Esophagus muscularis mucosa (tissue), 4 donors: ENCODE results near the gene ART3. TPM values are rescaled to one million over a fixed set of nuclear protein-coding genes. Genes with fewer than 3 reads are reported as not detected.

Experiments
- DNase-seq: peaks from one replicate; pipeline ENCODE4 v3.0.0-alpha.2; 2017; ENCODE audit errors: extremely low spot score
- H3K27ac ChIP-seq, 4 donors: fragments of 200-600 bp; sonication (generic); replicated peaks in 1 of 4; 1 replicate in 3 of 4; 2 replicates in 1 of 4; pipeline ENCODE4 v1.5.1; 2016 to 2019; ENCODE audit warnings: mild to moderate bottlenecking in 1 of 4
- H3K27me3 ChIP-seq, 4 donors: fragments of 200-600 bp; sonication (generic); one replicate each; pipeline versions ENCODE4 v1.5.1 to v1.6.0; 2016 to 2019
- H3K36me3 ChIP-seq, 4 donors: fragments of 200-600 bp; sonication (generic); one replicate each; pipeline ENCODE4 v1.5.1; 2016 to 2019
- H3K4me1 ChIP-seq, 4 donors: fragments of 200-600 bp; sonication (generic); one replicate each; pipeline ENCODE4 v1.5.1; 2016 to 2019
- H3K4me3 ChIP-seq, 4 donors: fragments of 200-600 bp; sonication (generic); 1 replicate in 2 of 4; 2 replicates in 2 of 4; pipeline ENCODE4 v1.5.1; 2016 to 2019; ENCODE audit warnings: mild to moderate bottlenecking in 4 of 4, moderate library complexity in 1 of 4
- H3K9me3 ChIP-seq, 4 donors: fragments of 200-600 bp; sonication (generic); 1 replicate in 3 of 4; 2 replicates in 1 of 4; pipeline ENCODE4 v1.5.1; 2016 to 2019
- EP300 ChIP-seq: sonication (generic); formaldehyde crosslinking; IDR thresholded peaks from one replicate; pipeline ENCODE4 v1.6.1; 2017; ENCODE audit warnings: antibody characterized with exemption
- POLR2A ChIP-seq: fragments of 450-650 bp; IDR thresholded peaks from one replicate; pipeline ENCODE4 v1.6.1; 2017; ENCODE audit warnings: antibody characterized with exemption, moderate library complexity, mild to moderate bottlenecking, low read depth
- POLR2AphosphoS5 ChIP-seq, 2 donors: sonication (generic); formaldehyde crosslinking; IDR thresholded peaks; one replicate each; pipeline ENCODE4 v1.6.1; 2017; ENCODE audit warnings: antibody characterized with exemption in 2 of 2
- WGBS: methylation state at CpG from one replicate; pipeline ENCODE4 v1.1.5; 2018; 5-methylcytosine and 5-hydroxymethylcytosine counted together
- intact Hi-C: fragments of 100-400 bp; cut with DNase I; formaldehyde crosslinking; loops from one replicate; pipeline ENCODE4 v1.15.1; 2023
- total RNA-seq, 4 donors: library from RNA; depleted of rRNA; stranded (reverse); fragments of >200 nt; gene quantifications; one replicate each; pipeline versions ENCODE4 v1.1.0 to v1.2.1, GENCODE V29; 2016
- TF ChIP-seq, protein P1 (sequence below), 3 experiments: fragments of 200-600 bp in 2 of 3; fragments of 450-650 bp in 1 of 3; sonication (generic) in 2 of 3; IDR thresholded peaks; one replicate each; pipeline ENCODE4 v1.5.1; 2017 to 2019; ENCODE audit warnings: antibody characterized with exemption in 3 of 3, mild to moderate bottlenecking in 2 of 3, moderate library complexity in 1 of 3

The ART3 gene
- total RNA-seq, 4 donors from 2014 or later, result 5.8 to 17.8 (median 8.9) TPM

DNA sequence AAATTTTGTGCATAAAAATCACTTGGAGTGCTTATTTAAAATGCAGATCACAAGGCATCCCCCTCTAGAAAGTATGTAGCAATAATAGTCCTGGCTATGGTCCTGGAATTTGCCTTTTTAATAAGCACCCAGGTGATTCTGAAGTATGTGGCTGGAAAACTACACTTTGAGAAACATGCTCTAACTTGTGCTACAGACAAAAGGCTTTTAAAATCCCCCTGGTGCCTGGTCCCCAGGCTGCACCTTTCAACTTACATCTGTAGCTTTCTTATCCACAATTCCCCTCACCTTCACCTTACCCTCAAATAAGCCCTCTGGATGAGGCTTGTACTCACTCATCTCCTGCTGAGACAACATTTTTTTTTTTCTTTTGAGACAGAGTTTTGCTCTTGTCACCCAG lies 21.1 kb downstream of the ART3 start:
- Histone ChIP-seq H3K4me1 (peaks cover 0 to 2% (median 0%) of the 10 kb centered on the region in 4 donors), H3K27me3 (no peaks in the 10 kb centered on the region), H3K27ac (no peak overlapping the region), H3K9me3 (no peaks in the 10 kb centered on the region), H3K36me3 (peaks cover 0 to 18% (median 0%) of the 10 kb centered on the region in 4 donors), H3K4me3 (no peak overlapping the region)
- intact Hi-C loops, result no loop called here
- TF ChIP-seq POLR2A (no peak), POLR2AphosphoS5 (IDR thresholded peaks at IDR 0.05) (no peak), EP300 (no peak)
- TF ChIP-seq, protein P1, sequence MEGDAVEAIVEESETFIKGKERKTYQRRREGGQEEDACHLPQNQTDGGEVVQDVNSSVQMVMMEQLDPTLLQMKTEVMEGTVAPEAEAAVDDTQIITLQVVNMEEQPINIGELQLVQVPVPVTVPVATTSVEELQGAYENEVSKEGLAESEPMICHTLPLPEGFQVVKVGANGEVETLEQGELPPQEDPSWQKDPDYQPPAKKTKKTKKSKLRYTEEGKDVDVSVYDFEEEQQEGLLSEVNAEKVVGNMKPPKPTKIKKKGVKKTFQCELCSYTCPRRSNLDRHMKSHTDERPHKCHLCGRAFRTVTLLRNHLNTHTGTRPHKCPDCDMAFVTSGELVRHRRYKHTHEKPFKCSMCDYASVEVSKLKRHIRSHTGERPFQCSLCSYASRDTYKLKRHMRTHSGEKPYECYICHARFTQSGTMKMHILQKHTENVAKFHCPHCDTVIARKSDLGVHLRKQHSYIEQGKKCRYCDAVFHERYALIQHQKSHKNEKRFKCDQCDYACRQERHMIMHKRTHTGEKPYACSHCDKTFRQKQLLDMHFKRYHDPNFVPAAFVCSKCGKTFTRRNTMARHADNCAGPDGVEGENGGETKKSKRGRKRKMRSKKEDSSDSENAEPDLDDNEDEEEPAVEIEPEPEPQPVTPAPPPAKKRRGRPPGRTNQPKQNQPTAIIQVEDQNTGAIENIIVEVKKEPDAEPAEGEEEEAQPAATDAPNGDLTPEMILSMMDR (IDR thresholded peaks at IDR 0.05), result no peak
- no peak for DNase-seq

DNA sequence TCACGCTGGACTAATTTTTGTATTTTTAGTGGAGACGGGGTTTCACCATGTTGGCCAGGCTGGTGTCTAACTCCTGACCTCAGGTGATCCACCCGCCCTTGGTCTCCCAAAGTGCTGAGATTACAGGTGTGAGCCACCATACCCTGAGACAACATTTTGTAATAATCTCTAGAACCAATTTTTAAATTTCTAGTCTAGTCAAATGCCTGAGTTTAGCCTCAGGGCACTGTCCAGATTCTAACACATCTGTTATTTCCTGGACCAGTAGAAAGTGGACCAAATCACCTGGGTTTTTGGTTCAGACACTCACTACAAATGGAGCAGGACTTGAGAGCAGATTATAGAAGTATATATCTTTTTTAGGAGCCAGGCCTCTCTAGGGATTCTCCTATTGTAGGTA lies 21.6 kb downstream of the ART3 start:
- WGBS, result 90% methylated on average over 3 of the region's 3 CpGs
- TF ChIP-seq POLR2AphosphoS5 (IDR thresholded peaks at IDR 0.05) (no peak), EP300 (no peak), POLR2A (no peak)
- TF ChIP-seq, protein P1 (IDR thresholded peaks at IDR 0.05), result no peak
- H3K4me3 ChIP-seq, result no peak overlapping the region
- H3K9me3 ChIP-seq, result no peaks in the 10 kb centered on the region
- peaks cover 0 to 23% (median 0%) of the 10 kb centered on the region in 4 donors for H3K36me3 ChIP-seq
- H3K4me1 ChIP-seq, result no peaks in the 10 kb centered on the region
- no peak overlapping the region for H3K27ac ChIP-seq
- intact Hi-C loops, result no loop called here
- DNase-seq, result no peak
- H3K27me3 ChIP-seq, result no peaks in the 10 kb centered on the region

DNA sequence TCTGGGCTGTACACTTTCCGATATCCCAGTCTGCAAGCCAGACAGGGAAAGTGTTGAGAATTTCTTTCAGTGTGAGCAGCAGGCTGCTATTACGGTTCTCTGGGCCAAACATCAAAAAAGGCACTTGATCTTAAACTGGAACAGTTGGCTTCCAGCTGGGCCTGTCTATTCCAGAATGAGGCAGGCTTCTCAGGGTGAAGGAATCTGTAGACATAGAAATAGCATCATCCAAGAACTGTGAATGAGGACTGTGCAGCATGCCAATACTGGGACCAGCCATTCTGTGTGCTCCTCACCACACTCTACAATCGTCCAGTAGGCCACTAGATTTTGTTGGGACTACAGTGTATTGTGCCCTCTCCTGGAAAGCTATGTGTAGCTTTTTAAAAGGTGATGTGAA lies 31.1 kb downstream of the ART3 start:
- DNase-seq, result no peak
- no peaks in the 10 kb centered on the region for H3K4me1 ChIP-seq
- peaks cover 0 to 23% (median 0%) of the 10 kb centered on the region in 4 donors for H3K36me3 ChIP-seq
- WGBS, result 57% methylated on average over 3 of the region's 3 CpGs
- no peak overlapping the region for H3K4me3 ChIP-seq
- H3K27me3 ChIP-seq, result no peaks in the 10 kb centered on the region
- H3K27ac ChIP-seq, result no peak overlapping the region
- no peak for TF ChIP-seq POLR2AphosphoS5 (IDR thresholded peaks at IDR 0.05)
- TF ChIP-seq, protein P1 (IDR thresholded peaks at IDR 0.05), result no peak
- no peak for TF ChIP-seq EP300
- no peak for TF ChIP-seq POLR2A
- intact Hi-C loops, result no loop called here
- H3K9me3 ChIP-seq, result no peaks in the 10 kb centered on the region

DNA sequence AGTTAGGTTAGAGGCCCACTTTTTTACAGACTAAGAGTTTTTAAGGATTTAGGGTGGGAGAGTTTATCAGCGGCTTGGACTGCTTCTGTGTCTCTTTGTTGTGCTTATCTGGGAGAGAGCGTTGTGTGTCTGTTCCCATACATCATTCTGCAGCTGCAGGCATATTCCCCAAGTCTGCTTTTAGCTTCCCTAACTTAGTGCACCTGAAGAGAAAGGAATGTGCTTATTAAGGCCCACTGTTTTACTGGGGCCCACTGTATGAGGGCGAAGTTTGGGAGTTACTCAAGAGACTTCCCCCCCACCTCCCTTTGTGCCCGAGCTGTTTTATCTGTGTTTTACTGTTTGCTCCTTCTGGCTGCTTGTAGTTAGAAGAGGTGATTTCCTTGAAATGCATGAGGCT lies 31.9 kb downstream of the ART3 start:
- no peak overlapping the region for H3K4me3 ChIP-seq
- H3K27ac ChIP-seq, result no peak overlapping the region
- peaks cover 0 to 21% (median 0%) of the 10 kb centered on the region in 4 donors for H3K36me3 ChIP-seq
- WGBS, result 78% methylated on average over 4 of the region's 4 CpGs
- no peaks in the 10 kb centered on the region for H3K27me3 ChIP-seq
- TF ChIP-seq POLR2AphosphoS5 (IDR thresholded peaks at IDR 0.05) (no peak), POLR2A (no peak), EP300 (no peak)
- TF ChIP-seq, protein P1 (IDR thresholded peaks at IDR 0.05), result no peak
- no peaks in the 10 kb centered on the region for H3K4me1 ChIP-seq
- H3K9me3 ChIP-seq, result no peaks in the 10 kb centered on the region
- intact Hi-C loops, result no loop called here
- DNase-seq, result no peak
